AG20443 (cell line): ENCODE data around the gene PRDM15.

ENCODE experiments used
- DNase-seq: peaks from one replicate; pipeline ENCODE4 v3.0.0; 2012; ENCODE audit warnings: low spot score, mixed read lengths

PRDM15 gene

DNA sequence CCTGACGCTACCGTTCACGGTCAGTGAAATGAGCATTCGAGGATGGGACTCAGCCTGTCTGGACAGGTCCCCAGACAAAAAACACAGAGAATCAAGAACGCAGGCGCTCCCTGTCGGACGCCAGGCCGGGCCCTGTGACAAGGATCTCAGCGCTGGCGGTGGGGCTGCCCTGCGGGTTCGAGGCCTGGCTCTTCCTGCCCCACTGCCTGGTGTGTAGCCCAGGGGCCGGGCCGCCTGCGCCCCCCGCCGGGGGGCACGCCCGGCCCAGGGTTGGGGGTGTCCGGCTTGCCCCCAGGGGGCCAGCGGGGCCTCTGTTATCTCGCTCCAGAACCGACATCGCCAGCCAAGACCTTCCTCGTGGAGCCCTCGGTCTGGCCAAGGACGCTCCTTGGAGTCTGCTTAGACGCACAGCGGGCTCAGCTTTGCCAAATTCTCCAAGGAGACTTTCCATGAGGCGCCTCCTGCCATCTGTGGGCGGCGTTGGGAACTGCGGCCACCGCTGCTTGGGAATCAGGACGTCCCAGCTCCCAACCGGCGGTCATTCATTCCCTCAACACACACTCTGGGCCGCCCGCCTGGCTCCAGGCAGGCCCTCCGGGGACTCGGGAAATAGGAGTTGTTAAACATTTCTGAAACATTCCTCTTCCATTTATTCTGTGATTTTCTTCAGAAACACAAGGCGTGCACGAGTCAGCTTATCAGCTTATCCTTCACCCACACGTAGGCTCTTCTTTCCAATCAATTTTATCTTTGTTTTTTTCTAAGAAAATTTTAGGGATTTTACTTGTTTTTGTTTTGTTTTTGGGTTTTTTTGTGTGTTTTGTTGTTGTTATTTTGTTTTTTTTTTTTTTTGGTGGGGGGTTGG is 101.0 kb downstream of the PRDM15 start:
- DNase-seq: peak; percentile 93

DNA sequence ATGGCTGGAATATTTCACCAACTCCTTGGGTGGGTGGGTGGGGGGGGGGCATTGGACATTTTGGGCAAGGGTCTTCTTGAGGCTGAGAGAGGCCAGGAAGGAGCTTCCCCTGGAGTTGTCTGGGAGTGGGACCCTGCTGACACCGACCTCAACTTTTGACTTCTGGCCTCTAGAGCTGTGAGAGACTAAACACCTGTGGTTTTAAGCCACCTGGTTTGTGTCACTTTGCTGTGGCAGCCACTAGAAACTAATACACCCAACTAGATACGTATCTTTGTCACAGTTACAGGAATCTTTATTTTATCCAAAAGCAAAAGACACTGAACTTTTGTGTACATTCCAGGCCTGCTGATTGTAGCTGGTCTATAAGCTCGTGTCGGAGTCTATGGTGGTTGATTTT is 102.4 kb downstream of the PRDM15 start:
- no peak for DNase-seq

DNA sequence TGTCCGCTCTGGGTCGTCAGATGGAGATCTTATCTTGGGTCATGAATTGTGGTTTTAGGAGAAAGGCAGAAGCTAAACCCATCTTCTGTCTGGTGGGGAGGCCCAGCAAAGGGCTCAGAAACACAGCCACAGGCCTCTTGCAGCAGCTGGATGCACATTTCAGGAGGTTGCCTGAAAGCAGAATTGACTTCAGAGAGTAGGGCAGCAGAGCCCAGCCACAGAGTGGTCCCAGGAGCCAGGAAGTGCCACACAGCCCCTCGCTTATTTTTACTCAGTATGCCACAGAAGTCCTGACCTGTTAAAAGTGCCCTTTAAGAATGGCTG is 104.0 kb downstream of the PRDM15 start:
- no peak for DNase-seq

DNA sequence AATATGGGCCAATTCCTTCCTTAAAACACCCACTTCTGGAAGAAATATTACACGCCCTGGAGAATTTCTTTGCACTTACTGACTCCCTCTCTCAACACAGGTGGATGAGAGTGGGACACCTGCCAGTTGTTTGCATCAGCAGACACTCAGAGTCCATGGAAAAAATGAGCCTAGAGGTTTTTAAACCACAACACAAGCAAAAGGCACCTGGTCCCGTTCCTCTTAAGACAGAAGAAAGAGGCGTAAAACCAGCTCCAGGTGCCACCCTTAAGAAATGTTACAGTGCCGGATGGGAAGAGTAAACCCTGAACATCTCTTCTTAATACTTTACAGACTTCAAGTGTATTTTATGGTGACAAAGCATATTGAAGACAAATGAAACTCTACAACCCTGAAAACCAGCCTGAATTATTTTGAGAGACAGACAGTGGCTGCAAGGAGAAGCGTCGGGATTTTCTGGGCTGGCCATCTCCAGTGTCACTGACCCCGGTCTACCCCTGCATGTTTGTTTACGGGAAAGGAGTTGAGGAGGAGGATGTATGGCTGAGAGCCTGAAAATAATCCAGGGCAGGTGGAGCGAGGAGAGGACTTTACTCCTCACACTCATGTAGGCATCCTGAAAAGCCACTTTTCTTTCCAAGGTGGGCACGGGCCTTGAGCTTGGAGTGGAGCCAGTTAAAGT is 104.5 kb downstream of the PRDM15 start:
- DNase-seq: no peak

DNA sequence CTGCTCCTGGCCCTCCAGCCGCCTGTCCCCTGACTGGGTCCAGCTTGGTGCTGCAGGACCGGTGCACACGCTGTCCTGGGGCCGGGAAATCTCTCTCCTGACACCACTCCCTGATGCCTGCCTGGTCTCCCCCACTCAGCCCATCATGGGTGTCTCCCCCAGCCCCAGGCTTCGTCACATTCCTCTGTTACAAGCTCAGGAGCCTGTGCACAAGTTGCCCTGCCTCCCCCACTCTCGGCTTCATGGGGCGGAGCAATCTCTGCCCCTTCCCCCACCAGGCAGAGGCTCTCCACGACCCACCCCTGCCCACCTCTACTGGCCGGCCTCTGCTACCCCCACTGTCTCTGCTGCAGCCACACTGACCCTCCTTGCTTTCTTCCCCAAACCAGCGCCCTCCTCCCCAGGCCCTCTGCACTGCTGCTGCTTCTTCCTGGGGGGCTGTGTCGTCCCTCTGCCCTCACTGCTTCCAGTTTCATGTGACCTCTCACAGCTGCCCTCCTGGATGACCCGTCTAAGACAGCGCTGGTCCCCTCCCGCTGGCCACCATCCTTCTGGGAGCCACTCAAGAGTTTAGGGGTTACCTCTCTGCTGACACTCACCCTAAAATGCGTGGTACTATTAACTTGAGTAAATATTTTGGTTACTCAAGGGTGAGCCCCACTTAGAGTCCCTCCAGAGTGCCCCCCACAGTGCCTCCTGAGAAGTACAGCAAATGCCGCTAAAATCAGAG is 106.6 kb downstream of the PRDM15 start:
- no peak for DNase-seq

DNA sequence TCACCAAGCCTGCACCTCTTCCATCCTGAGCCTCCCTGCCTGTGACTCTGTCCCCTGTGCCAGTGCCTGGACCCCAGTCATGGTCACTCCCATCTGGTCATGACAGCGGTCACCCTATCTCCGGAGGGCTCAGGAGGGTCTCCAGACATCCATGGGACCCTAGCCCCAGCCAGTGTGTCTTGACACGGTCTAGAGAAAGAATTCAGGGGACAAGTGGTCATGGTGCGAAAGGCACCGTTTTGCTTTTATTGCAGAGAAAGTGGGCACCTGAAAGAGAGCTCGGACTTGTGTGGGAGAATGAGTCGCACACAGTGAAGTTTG is 107.6 kb downstream of the PRDM15 start:
- DNase-seq: no peak

DNA sequence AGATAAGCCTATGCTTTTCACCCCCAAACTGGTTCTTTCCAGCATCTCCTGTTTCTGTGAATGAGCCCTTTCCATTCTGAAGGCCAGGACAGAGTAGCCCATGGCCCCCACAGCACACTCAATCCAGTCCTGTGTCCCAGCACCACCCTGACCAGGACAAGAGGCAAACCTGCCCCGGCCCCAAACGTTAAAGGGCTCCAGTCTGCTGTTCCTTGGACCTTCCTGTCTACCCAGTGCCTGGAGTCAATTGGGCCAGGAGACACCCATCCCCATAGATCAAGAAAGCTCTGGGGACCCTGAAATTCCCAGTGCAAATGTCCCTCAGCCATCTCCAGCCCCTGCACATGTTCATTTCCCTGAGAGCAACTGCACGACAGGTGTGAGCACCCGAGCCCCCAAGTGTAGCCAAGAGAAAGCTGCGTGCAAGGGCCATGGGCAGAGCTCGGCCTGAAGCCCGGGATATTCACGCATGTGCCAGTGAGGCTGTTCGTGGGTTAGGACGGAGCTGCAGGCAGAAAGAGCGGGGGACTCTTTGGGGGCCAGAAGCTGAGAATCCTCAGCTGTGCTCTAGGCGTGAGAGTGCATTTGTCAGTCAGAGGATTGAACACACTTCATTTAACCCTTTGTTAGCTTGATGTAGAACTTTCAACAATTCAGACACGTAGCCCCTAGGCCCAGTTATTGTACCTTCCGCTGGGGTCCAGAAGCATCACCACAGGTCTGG is 108.1 kb downstream of the PRDM15 start:
- no peak for DNase-seq

DNA sequence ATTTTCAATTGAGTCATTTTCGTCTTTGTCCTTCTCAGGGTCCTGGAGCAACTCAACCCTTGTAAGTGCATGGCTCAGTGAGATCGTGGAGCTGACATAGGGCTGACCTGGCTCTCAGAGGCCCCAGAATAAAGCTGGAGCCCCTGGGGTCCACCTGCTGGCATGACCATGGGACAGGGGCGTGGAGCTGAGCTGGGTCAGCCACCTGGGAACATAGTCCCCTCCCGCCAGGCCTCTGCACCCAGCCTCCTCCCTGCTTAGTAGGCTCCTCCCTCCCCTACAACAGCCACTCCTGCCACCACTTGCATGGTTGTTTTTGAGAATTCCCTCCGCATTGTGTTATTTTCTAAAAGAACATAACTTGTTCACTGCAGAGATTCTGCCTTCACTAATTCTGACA is 109.2 kb downstream of the PRDM15 start:
- DNase-seq: no peak

DNA sequence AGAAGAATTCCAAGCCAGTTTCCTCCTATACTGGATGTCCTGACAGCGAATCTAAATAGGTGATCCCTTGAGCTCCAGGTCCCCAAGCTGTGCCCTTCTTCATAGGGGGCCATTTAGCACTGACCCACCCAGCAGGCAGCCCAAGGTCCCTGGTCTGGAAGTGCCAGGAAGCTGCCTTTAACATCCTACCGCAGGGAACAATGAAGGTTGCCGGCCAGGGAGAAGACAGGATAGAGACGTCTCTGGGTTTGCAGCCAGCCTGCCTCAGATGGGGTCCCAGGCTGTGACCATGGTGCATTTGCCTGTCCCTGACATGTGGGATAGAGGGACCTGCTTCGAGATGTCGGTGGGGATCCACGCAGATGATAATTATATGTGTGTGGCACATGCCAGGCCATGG is 109.6 kb downstream of the PRDM15 start:
- DNase-seq: no peak

DNA sequence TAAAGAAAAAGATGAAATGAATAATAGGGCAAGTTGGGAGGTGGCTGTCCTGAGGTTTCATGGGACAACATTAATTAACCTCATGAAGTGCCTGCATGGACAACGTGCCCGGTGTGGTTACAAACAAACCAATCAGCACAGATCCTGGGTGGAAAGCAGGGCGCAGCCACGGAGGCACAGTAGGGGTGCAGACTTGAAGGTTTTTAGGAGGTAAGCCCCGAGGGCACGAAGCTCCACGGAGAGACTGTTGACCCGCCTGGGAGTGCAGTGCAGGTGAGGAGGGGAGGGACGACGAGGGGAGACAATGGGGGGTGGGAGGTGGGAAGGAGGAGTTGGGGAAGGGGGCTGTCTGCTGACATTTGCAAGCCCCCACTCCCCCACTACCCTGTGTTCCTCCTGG is 110.0 kb downstream of the PRDM15 start:
- no peak for DNase-seq

DNA sequence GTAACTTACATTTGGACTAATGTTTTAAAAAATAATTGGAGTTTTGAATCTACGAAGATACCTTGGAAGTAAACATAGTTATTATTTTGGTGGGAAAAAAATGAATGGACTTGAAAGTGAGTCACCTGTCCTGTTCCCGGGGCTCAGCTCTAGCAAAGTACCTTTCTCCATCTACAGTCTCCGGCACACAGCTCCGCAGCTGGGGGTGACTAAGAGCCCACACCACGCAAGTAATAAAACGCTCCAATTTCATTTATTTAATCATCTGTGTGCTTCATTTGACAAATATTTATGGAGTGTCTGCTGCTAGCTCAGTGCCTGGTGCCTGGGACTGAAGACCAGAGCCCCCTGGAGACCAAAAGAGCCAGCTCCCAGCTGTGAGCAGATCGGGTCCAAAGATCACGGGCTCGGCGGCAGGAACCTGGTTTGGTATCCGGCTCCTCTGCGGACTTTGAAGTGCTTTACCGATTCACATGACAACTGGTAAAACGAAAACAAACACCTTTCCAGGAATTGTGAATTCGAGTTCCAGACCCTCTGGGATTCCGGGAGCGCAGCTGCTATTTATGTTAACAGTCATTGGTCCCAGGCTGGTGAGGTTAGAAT is 110.6 kb downstream of the PRDM15 start:
- DNase-seq: peak; percentile 62

DNA sequence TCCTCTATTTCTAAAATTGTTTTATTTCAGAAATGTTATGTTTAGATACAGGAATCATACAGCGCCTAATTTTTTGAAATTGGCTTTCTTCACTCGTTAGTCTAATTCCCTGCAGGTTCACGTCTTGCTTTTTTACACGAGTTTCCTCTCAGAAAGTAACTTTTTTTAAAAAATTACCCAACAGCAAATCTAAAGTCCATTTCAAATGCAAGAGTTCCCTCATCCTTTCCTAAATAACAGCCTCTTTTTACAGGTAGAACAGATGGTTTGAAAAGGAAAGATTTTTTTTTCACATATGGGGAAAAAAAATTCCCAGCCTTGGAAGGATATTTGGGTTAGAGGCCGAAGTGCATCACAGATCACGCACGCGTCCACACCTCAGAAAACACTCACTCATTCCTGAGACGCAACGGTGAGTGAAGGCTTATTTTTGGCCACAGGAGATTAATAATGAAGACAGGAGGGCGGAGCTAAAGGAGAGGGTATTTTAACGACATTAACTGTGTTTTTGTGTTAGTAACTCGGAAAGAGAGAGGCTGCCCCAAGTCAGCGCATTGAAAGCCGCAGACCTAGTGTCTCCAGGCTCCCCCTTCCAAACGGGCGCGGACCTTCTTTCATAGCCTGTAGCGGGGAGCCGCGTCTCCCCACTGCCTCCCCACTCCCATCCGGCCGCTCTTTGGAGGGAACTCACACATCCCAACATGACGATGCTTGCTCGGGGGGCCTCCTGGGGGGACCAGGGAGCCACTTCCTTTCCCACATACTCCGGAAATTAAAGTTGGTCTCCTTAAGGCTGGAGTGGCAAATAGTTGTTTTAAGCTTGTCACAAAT is 111.3 kb downstream of the PRDM15 start:
- DNase-seq: peak; percentile 54

DNA sequence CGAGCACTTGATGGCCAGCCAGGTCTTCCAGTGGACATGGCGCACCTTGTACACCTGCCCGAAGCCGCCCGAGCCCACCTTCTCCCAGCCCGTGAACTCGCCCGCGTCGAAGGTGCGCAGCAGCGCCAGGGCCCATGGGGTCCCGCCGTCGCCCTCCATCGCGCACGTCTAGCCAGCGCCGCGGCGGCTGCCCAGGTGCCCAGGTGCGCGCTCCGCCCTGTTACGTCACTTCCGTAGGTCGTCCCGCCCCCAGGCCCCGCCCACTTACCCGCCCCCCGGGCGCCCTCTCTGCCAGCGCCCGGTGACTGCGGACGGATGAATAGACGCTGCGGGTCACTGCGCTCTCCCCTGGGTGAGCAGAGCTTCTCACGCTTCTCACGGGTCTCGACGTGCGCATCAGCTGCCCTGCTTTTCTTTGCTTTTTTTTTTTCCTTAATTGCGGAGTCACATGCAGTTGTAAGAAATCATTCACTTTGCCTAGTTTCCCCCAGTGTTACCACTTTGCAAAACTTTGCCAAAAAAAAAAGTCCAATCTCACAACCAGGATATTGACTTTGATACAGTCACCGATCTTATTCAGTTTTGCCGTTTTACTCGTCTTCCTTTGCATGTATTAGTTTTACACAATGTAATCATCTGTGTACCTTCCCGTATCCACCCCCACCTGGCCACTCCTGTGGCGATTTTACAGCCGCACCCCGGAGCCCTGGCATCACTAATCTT is 112.1 kb downstream of the PRDM15 start, which contains the start of gene RIPK4:
RIPK4 (minus strand) TSS at position 170 of the 723 bp plus-strand sequence; CDS start at position 159, 11 bp downstream.
- DNase-seq: peak; percentile 91

DNA sequence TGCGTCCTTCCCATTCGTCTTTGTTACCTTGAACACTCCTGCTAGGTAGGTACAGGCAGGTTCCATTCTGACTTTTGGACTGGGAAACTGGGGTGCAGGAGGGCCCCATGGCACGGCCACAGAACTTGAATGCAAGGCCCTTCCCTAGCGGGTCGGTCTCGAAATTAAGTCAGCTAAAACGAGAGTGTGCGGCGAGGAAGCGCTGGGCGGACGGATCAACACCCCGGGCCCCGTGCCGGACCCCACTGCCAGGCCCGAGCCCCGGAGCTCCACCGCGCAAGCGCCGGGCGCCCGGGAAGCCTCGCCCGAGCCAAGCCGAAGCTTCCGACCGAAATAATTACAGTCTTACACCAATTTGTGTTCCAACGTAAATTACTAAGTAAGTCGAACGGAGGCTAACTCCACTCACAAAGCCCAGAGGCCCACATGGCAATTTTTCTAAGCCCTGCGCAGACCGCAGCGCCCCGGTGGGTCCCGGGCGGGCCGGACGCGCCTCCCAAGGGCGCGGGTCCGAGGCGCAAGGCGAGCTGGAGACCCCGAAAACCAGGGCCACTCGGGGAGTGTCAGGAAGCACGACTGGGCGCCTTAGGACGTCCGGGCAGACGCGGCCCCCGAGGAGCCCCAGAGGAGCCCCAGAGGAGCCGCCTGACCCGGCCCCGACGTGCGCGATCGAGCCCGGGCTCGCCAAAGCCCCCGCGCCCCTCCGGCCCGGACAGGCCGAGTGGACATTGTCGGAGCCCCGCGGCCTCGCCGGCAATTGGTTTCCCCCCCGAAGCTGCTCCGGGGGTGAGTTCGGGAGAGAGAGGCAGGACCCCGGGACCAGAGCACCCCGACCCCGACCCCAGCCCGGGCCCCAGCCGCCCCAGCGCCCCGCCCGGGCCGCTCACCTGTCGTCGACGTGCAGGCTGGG is 112.9 kb downstream of the PRDM15 start:
- peak; percentile 39 for DNase-seq

DNA sequence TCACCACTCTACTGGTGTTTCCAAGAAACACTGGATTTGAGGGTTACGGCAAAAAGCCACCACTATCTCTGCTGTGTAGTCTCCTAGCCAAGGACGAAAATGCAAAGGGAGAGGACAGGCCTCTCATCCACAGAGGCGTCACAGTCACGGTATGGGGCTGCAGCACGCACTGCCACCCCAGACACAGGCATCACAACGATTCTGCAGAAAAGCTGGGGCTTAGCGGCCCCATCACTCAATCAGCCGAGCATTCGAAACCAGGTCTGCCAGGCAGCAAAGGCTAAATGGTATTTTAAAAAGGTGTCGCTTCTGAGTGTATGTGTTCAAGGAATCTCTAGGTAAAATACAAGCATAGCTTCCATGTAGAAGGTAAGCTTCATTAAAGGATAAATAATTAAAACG is 113.7 kb downstream of the PRDM15 start:
- no peak for DNase-seq

DNA sequence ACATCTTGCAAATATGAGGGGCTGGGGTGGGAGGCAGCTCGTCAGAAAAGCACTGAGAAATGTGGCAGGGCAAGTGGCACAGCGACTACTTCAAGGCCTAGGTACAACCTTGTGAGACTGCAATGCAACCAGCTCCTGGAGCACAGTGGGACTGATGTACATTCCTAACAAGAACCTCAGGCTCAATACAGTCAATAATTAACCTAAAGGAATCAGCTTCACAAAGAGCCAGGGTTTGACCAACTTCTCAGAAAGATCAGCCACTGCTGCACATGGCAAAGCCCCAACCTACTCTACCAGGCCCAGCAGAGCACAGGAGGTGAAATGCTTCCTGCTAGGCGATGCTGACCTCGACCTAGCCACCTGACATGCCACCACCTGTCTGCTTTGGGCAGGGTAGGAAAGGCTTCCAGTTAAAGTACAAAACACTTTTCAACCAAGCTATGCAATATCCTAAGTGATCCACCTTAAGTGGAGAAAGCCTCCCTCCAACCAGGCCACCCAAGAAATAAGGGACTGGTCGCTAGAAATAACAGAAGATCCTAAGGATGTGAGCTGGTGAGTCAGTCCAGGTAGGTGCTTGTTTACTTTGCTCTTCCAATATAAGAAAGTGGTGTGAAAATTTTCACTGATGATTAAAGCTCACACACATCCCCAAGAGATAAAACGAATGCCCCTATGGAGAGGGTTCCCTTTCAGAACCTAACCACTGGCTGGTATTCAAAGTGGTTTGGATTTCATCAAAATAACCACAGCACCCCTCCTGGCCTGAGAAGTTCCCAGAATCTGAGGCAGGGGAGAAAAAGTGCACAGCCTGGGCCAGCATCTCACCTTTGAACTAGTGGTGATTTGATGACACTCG is 114.4 kb downstream of the PRDM15 start:
- no peak for DNase-seq

DNA sequence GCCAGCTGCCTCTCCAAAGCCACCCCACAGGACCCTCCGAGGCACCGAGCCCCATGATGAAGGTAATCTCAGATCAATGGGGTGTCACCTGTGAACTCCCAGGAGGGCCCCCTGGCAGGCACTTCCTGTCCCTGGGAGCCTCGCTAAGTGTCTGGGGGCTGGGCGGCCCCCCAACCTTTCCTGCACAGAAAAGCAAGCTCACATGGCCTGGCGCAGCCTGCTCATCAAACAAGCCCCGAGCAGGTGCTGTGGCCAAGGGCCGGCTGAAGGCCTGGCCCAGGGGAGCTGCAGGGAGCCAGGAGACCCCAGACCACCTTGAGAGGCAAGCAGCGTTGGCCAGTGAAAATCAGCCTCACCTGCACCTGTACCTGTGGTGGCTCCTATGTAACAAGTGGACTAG is 115.1 kb downstream of the PRDM15 start:
- DNase-seq: no peak

DNA sequence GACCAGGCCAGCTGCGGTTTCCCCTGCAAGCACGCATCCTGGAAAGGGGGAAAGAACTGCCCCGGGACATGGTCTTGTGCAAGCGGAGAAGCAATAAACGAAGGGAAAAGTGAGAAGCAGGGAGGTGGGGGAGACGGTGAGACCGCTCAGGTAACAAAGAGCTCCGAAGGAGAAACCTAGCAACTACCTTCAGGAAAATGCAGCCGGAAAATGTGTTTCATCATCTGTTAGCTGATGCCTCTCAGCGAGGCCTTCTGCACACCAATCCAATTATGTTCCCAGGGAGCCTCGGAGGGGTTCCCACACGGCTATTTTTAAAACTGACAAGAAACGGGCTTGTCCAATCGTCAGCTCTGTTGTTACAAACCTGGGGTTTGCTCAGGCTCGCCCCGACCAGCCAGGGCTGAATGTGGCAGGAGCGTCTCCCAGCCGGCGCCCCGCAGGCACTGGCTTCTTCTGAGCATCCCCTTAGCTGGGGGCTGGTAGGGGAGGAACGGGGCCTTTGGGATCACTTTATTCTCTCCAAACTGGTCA is 115.7 kb downstream of the PRDM15 start:
- DNase-seq: no peak
